ENCODE measurements around the gene KAT6B.
"Not testable (repeated sequence)": the region's sequence is repeated elsewhere in the genome, so short reads cannot be mapped to it uniquely, and the experiment has no call there.

KAT6B gene

GRCh38 chr10:74888962-74889661 lies 62.7 kb downstream of the KAT6B start:
- FAIRE-seq: no peak
- no peak for DNase-seq (ENCODE audit: low spot score)

DNA sequence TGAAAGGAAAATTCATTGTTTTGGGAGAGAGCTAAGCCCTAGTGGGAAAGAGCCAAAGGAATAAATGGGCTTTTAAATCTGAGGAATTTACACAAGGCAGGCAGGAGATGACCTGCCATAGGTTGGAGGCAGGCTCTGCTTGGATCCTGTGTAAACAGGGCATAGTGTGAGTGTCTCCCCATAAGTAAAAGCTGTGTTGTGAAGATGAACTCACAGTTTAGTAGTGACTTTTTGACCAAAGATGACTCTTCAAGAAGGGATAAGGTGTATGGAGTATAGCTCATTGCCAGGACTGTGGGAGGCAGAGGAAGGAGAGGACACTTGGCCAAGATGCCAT lies 63.2 kb downstream of the KAT6B start:
- FAIRE-seq (no peak), DNase-seq (ENCODE audit: low spot score) (no peak)

DNA sequence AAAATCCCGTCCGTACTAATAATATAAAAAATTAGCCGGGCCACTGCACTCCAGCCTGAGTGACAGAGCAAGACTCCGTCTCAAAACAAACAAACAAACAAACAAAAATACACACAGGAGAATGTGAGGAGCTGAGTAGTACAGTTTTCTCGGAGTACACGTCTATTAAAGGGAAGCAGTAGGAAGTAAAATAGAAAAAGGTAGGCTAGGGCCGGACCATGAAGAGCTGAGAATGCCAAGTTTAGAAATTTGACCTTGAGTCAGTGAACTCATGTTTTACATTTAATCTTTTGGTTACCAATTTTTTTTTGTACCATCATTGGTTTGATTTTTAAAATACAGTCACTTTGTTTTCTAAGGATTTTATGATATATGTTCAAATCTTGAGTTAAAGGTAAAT lies 64.1 kb downstream of the KAT6B start:
- DNase-seq (ENCODE audit: low spot score): no peak
- no peak for FAIRE-seq

DNA sequence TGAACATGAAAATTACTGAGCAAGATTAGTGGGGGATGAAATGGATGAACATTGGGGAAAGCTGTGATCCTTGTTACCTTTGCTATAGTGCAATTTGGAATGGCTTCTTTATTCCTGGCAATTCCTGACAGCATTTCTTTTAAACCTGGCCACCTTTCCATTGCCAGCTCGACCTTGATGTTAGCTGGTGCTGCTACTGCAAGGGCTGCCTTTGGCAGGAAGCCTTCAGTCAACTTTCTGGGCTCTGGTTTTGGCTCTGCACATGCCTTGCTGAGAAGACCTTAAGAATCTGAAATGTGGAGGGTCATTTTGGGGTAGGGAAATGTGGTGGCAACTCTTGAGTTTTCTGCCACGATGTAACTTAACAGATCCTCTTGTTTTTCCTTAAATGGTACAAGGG lies 64.7 kb downstream of the KAT6B start:
- no peak for DNase-seq (ENCODE audit: low spot score)
- FAIRE-seq: no peak

DNA sequence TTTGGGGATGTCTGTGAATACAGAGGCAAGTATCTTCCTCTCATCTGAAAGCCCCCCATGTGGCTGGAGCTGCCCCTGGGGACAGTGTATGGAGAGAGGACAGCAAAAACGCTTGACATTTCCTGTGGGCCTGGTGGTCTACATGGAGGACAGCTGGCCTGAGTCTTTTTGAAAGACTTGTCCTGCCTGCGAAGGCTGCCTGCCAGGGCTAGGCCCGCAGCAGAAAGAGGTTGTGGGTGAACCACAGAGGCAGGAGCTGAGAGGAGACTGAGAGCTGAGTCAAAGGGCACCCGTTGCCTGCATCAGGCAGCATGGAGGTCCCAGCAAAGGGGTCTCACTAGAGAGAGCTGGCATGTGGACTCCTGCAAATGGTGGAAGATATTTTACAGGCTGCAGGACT lies 66.4 kb downstream of the KAT6B start:
- FAIRE-seq (no peak), DNase-seq (ENCODE audit: low spot score) (no peak)

DNA sequence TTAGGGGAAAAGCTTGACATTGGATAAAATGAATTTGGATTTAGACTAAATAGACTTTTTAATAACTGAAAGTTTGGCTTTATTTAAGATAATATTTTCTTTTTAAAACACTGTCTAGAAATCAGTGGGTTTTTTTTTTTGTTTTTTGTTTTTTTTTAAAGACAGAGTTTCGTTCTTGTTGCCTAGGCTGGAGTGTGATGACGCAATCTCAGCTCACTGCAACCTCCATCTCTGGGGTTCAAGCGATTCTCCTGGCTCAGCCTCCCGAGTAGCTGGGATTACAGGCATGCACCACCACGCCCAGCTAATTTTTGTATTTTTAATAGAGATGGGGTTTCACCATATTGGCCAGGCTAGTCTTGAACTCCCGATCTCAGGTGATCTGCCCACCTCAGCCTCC lies 66.9 kb downstream of the KAT6B start:
- DNase-seq (ENCODE audit: low spot score); FAIRE-seq: not testable (repeated sequence)

GRCh38 chr10:74896788-74897527 lies 70.6 kb downstream of the KAT6B start:
- FAIRE-seq (no peak), DNase-seq (ENCODE audit: low spot score) (no peak)

- DNase-seq (ENCODE audit: low spot score) (no peak), FAIRE-seq (no peak)
Observed at GRCh38 chr10:74898201-74898976, 72.0 kb downstream of the KAT6B start.

GRCh38 chr10:74900297-74900696 lies 73.9 kb downstream of the KAT6B start:
- DNase-seq (ENCODE audit: low spot score): no peak
- no peak for FAIRE-seq

DNA sequence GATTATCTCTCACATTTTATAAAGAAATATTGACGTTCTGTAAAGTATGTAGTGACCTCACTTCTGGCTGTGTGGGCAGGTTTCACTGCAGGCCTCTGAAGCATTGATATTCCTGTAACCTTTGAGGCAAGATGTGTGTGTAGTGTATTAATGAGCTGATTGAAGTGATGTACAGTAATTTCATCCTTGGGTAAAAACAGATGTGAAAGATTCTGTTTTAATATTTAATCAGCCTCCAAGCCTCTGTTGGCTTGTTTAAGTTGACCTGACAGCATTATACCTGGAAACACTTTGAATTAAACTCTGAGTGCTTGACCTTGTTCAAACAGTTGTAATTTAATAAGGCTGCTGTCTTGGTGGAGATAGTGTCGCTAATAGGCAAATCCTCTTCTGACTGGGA lies 74.9 kb downstream of the KAT6B start:
- DNase-seq (ENCODE audit: low spot score) (no peak), FAIRE-seq (no peak)

DNA sequence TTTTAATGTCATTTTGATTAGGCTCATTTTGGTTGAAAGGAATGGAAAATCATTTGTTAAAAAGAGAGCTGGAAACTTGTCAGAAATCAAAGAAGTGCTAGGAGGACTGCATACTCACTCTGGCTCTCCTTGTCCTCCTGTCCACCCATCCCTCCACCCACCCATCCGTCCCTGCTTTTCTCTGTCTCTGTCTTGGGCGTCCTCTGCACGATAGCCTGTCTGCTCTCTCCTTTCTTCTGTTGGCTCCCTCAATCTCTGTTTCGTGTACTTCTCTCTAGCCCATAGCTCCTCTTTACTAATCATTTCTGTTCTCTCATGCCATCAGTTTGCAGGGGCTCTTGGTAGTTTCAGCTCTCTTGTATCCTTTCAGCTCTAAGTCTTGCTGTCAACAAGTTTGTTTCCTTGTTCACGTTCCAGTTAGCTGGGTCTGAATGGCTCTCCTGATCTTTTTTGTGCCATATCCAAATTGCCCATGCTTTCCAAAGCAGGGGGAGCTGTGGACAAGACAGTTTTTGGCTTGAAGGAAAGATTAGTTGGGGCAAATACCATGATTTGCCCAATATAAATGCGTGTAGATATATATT lies 75.6 kb downstream of the KAT6B start:
- DNase-seq (ENCODE audit: low spot score): no peak
- FAIRE-seq: no peak

- FAIRE-seq: no peak
- DNase-seq (ENCODE audit: low spot score): no peak
Observed at GRCh38 chr10:74903491-74903890, 77.1 kb downstream of the KAT6B start.

DNA sequence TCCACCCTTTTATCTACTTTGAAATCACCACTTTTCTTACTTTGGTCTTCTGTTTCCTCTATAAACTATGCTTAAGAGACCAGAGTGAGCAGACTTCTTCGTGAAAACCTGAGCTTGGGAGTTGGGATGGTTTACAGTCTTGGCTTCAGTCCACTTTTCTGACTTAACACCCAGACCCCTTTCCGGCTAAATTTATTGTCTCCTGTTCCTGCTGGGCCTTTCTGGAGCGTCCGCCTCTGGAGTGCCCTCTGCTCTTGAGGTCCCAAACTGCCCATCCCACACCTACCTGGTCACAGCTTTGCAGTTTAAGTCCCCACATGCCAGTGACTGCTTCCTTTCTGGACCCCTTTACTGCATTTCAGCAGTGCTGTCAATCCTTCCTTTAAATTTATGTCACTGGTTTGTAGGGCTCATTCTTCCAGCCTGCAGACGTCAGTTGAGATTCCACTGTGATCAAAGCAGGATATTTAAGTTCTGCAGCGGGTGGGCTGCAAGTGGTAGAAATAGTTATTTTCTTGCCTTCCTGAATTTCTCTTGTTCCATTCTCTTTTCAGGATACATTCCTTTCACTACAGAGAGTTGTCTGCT lies 80.3 kb downstream of the KAT6B start:
- FAIRE-seq (no peak), DNase-seq (ENCODE audit: low spot score) (no peak)

GRCh38 chr10:74909670-74910069 lies 83.3 kb downstream of the KAT6B start:
- FAIRE-seq: no peak
- DNase-seq (ENCODE audit: low spot score): no peak

DNA sequence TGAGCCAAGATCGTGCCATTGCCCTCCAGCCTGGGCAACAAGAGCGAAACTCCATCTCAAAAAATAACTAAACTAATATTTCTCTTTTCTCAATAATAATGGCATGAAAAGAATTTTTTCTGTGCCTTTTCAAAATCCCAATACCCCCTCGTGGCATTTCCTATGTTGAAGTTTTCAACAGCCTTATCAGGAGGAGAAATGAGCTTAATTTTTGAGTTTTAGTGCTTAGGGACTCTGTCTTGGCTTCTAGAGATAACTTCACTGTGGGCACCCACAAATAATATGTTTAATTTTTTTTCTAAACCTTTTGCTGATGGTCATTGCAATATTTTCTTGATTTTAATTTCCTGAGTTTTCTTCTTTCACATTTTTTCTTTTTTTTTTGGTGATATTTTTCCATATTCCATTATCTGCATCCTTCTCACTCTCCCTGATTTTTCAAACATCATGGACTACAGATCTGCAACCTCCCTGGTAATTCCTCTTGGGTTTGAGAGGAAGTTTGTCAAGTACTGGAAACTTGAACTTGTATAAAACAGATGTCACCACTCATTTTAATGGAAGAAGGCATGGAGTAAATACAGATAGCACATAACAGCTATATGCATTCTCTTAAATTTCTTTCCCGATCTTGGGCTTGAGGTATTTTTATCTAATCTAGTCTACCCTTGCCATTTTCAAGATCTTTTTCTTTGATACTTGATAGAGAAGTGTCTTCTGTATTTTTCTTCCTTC lies 84.0 kb downstream of the KAT6B start:
- FAIRE-seq (no peak), DNase-seq (ENCODE audit: low spot score) (no peak)

DNA sequence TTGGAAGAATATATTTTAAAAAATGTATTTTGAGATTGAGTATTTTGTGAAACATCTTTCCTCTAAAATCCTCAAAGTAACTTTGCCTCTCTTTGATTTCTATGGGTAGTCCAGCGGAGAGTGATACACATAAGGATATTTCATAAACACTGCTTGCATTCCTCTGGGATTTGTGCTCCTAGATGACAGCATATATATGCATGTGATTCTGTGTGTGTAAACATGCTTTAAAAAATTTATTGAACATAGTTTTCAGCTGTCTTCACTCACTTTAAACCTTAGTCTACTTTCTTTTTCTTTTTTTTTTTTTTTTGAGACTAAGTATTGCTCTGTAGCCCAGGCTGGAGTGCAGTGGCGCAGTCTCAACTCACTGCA lies 84.6 kb downstream of the KAT6B start:
- FAIRE-seq (no peak), DNase-seq (ENCODE audit: low spot score) (no peak)

DNA sequence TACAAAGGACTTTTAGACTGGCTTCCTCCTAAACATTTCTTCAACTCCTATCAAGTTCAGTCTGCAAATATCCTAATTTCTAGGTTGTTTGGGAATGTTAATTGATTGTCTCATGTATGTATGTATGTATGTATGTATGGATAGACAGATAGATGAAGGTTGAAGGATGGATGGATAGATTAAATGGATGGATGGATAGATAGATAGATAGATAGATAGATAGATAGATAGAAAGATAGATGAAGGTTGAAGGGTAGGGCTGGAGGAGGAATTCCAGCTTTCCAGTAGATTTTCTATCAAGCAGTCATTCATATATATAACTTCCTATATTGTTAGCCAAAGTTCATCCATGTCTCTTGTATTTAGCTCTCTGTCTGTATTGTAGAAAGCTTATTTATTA lies 85.8 kb downstream of the KAT6B start:
- no peak for DNase-seq (ENCODE audit: low spot score)
- FAIRE-seq: no peak

- no peak for FAIRE-seq
- DNase-seq (ENCODE audit: low spot score): no peak
Observed at GRCh38 chr10:74912682-74913081, 86.3 kb downstream of the KAT6B start.

GRCh38 chr10:74913377-74913979 lies 87.1 kb downstream of the KAT6B start:
- DNase-seq (ENCODE audit: low spot score): no peak
- FAIRE-seq: no peak

GRCh38 chr10:74916283-74916682 lies 89.9 kb downstream of the KAT6B start:
- DNase-seq (ENCODE audit: low spot score) (no peak), FAIRE-seq (no peak)

All from RCC 7860 (cell line).